Activated CD4-positive, alpha-beta T cell treated with anti-CD3 and anti-CD28 coated beads, Interleukin-2, amount 50 U/mL, for 16 hours (primary cell): ENCODE data around the gene ZNF594.
"Not testable (repeated sequence)": the region's sequence is repeated elsewhere in the genome, so short reads cannot be mapped to it uniquely, and the experiment has no call there.

Experiments
- DNase-seq: peaks from one replicate; pipeline ENCODE4 v3.0.0-alpha.2; 2020

Gene ZNF594

DNA sequence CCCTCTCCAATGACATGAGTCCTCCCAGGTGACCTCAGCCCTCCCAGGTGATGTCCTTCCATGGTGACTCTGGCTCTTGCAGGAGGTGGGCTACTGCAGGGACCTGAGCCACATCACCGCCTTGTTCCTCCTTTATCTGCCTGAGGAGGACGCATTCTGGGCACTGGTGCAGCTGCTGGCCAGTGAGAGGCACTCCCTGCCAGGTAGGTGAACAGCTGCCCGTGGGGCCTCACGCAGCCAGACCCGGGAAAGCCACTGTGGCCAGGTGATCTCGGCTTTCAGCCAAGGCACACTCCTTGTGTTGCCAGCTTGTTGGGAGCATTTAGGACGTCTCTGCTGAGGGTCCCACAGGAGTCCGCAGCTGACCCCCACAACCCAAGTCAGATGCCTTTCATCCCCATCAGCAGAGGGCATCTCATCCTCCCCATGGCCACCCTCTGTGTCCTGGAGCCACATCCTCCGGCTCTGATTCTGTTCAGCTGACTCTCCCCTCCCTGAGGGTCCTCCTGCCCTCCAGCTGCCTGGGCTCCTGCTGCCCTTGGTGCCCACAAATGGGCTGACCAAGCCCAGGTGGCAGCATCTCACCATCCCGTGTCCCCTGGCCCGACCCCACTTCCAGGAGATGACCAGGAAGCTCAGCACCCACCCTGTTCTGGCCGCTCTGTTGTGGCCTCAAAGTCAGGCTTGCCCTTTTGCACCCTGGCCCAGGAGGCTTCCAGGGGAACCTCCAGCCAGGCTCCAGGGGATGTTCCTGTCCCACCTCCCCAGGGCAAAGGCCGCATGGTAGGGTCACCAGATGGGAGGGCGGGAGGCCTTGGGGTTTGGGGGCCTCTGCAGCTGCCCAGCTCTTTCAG is 55.7 kb downstream of the ZNF594 start:
- DNase-seq, result no peak

DNA sequence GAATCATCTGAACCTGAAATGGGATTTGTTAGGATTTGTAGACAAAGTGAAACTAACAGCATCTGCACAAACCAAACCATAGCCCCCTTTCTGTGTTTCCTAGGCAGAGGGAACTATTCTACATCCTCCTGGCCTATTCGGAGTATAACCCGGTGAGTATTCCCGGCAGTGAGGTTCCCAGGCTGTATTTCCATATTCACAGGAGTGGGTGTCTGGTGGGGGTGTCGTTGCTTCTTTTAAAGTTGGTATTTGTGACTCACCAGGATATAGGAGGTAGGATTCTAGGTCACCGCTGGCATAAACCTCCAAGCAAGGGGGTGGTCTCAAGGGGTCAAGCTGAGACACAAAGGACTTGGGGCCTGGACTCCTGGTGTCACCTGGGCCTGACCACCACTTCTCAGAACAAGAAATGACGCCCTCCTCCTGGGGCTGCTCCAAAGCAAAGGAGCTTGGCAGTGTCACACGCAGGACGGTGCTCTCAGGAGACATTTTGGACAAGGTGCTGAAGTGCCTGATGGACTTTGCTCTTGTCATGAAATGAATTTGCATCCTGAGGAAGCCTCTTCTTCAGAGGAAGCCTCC is 56.4 kb downstream of the ZNF594 start:
- not testable (repeated sequence) for DNase-seq

DNA sequence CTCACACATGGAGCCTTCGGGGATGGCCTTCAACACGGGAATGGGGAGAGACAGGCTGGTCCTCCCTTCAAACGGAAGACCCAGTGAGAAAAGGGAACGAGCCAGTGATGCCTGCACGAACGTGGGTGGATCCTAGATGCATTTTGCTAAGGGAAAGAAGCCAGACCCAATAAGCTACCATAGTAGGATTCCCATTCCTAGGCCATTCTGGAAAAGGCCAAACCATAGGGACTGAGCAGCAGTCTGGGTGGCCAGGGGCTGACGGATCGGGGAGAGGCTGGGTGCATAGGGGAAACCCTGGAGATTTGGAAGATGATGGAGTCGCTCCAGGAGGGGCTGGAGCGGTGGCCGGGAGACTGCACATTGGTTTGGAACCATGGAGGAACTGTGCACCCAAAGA is 57.1 kb downstream of the ZNF594 start:
- not testable (repeated sequence) for DNase-seq

DNA sequence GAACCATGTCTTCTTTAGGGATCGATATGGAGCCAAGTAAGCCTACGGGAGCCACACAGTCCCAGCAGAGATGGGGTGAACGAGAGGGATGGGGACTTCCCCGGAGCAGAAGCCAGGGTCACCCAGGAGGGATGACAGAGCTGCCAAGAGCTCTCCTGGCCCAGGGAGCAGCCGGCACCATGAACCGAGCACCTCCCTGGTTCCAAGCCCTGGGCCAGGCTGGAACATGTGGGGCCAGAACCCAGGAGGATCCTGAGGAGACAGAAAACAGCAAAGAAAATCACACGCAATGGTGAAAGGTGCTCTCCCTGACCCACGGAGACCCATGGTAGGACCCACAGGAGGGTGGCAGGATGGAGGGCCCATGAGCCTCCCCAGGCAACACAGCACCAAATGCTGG is 57.7 kb downstream of the ZNF594 start:
- not testable (repeated sequence) for DNase-seq

DNA sequence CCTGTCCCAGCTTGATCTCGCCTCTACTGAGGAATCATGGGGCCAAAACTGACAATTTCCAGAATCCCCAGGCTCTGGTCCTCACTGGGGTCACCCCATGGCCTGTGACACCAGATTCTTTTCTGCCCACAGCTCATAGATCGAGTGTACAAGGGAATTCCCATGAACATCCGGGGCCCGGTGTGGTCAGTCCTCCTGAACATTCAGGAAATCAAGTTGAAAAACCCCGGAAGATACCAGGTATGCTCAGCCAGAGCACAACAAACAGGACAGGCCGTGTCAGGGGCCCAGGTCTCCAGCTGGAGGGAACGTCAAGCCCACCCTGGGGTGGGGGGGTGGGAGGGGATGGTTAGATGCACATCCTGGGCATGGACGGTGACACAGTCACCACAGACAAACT is 58.4 kb downstream of the ZNF594 start:
- no peak for DNase-seq

DNA sequence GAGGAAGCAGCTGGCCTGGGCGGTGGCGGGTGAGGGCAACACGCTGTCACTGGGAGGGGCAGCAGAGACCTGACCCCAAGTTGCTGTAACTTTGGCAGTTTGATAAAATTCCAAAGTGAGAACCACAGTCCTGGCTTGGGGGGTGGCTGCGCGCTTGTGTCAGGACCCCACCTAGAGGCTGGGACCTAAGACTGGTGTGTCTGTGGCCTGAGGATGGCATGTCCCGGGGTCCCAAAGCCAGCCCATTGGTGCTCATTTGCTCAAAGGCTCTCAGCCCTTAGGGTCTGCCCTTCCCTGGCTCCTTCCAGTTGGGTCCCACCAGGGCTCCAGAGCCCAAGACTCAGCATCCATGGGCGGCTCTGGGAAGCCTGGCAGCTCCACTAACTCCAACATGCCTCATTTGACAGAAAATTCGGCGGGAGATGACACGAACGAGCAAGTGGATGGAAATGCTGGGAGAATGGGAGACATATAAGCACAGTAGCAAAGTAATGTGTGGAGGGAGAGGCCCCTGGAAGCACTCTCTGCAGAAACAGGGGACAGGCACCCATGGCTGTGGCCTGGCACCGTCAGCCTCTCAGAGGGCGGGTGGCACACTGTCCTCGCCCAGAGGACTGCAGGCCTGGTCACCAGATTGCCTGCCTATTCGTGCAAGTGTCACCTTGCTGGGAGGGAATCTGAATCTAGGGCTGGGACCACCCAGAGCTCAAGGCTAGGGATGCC is 59.0 kb downstream of the ZNF594 start:
- DNase-seq, result not testable (repeated sequence)

DNA sequence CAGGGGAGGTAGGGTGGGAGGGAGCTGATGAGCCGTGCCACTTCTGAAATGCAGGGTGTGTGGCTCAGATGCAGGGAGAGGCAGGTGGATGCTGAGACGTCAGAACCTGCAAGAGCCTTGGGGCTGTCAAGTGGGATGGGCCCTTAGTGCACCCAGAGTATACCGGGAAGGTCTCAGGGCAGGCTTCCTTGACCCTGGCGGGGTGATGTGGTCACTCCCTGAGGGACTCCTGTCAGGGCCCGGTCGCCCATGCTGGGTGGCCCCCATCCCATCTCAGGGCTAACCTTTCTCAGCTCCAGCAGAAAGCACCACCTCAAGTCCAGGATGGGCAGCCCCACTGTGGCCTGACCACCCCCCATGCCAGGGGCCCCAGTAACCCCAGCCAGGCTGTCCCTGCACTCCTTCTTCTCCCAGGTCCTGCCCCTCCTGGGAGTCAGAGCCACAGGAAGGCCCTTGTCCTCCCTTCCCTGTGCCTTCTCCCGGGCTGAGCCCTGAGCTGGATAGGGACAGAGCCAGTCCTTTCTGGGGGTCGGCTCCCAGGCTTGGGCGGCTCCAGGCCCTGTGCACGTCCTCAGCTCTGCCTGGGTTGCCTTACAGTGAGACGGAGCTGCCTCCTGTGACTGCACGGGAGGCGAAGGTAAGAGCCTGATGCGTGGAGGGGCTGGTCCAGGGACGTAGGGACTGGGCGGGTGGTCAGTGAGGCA is 59.7 kb downstream of the ZNF594 start:
- not testable (repeated sequence) for DNase-seq

DNA sequence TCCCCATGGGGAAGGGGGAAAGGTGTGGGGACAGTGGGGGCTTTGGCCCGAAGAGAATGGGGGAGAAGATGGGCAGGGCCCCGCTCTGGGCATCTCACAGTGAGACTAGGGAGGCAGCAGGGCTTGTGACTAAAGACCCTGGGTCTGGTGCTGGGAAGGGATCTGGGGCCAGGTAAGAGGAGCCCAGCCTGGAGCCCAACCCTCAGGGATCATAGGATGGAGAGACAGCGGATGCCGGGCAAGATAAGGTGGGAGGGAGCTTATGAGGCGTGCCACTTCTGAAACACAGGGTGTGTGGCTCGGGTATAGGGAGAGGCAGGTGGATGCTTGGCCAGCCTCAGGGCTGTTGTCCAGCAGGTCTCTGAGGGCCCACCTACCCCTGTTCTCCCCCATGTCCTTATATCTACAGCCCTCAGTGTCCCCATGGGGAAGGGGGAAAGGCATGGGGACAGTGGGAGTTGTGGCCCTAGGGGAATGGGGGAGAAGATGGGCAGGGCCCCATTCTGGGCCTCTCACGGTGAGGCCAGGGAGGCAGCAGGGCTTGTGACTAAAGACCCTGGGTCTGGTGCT is 60.4 kb downstream of the ZNF594 start:
- DNase-seq, result no peak

DNA sequence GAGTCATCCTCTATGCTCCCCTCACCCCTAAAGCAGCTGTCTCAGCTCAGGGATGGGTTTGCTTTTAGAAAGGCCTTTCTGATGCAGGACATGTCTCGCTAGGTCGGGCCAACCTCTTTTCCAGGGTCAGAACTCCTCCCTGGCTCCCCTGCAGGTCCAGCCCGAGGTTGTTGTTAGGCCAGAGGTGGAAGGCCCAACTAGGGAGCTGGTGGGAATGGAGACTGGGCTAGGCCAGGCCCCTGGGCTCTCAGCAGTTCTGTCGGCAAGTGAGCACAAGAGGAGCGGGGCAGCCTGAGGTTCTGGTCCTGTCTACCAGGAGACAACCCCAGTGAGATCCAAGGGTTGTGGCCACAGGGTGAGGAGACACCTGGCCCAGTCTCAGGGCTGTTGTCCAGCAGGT is 61.0 kb downstream of the ZNF594 start:
- not testable (repeated sequence) for DNase-seq

DNA sequence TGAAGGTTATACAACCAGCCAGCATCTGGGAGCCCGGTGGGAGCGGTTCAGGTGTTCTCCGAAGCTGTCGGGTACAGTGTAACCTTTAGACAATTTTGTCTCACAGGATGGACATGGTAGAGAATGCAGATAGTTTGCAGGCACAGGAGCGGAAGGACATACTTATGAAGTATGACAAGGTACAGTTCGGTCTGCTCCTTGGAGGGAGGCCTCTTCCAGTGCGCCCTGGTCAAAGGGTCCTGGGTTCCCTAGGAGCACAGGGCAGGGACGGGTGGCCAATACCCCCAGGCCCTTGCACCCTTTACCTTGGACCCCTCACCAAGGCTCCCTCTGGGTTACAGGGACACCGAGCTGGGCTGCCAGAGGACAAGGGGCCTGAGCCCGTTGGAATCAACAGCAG is 61.4 kb downstream of the ZNF594 start:
- DNase-seq, result not testable (repeated sequence)

DNA sequence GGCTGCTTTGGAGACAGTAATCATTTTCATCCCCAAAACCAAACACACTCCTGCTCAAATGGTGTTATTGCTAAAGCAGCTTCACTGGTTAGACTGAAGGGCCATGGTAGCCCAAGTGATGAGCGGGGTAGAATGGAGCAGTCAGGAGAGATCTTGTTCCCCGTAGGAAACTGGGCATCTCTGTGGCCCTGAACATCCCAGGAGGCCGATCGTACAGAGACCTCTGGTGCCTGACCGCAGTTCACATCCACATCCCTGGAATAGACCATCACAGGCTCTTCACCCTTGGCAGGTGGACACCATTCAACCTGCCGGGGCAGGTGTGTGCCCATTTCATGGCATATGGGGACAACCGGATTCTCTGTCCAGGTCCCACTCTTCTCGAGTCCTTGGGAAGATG is 61.9 kb downstream of the ZNF594 start:
- not testable (repeated sequence) for DNase-seq
